ENCODE measurements around the gene NTMT2. TPM values are rescaled to one million over a fixed set of nuclear protein-coding genes. Genes with fewer than 3 reads are reported as not detected.

Gene NTMT2
- not detected in 2 replicates for total RNA-seq

GRCh38 chr1:170145770-170146676 is at the start of gene NTMT2:
Gene NTMT2 (plus strand): TSS chr1:170145959. CDS start chr1:170146108, 149 bp downstream.

Other genes with a start within 250 kb of the NTMT2 start
- 36.3 and 54.9 TPM in 2 replicates for gene KIFAP3, start 71.3 kb upstream of the NTMT2 start, total RNA-seq

Data from aortic smooth muscle cell (primary cell).